HepG2 (cell line): ENCODE data around the gene C19orf85. TPM values are rescaled to one million over a fixed set of nuclear protein-coding genes. Genes with fewer than 3 reads are reported as not detected.
"Not testable (repeated sequence)": the region's sequence is repeated elsewhere in the genome, so short reads cannot be mapped to it uniquely, and the experiment has no call there.

Experiments used
- ATAC-seq: fragments of 200-7000 bp; cut with Tn5 transposase; 3 replicates; pipeline ENCODE4 v1.9.1; 2020; ENCODE audit warnings: mild to moderate bottlenecking, moderate library complexity
- BruUV-seq: library from RNA; stranded (reverse); fragments of 400-500 nt; replicated peaks from 2 replicates; lab custom pipeline; 2021; lab: Mats Ljungman, UMichigan
- CTCF ChIA-PET: fragments of 300-600 bp; formaldehyde crosslinking; extraction: SDS; loops from one replicate; lab custom pipeline; 2021; ENCODE audit warnings: low total read pairs, inconsistent platforms, low intra/inter-chr PET ratio; lab: Yijun Ruan, JAX
- POLR2A ChIA-PET: fragments of 350-600 bp; sonication (Branson Sonifier 250); formaldehyde crosslinking; loops from one replicate; lab custom pipeline; 2020; ENCODE audit warnings: antibody characterized with exemption, inconsistent platforms; lab: Yijun Ruan, JAX
- DNase-seq: peaks from one replicate; pipeline ENCODE4 v3.0.0-alpha.2; 2015; ENCODE audit warnings: low spot score
- FAIRE-seq: peaks from 3 replicates; lab custom pipeline; 2011; peaks lifted over from hg19 to GRCh38; lab: Jason Lieb, UNC
- H2AFZ ChIP-seq: one replicate; pipeline ENCODE4 v1.6.1; 2011; ENCODE audit warnings: low read length, inconsistent platforms
- H3K27ac ChIP-seq: fragments of 300-600 bp; 3 replicates; pipeline ENCODE4 v1.8.0; 2011; ENCODE audit warnings: mixed run types, mild to moderate bottlenecking, mixed read lengths, low read length, inconsistent platforms; ENCODE audit not compliant: insufficient read depth; ENCODE audit errors: extremely low read length
- H3K27me3 ChIP-seq, 2 experiments: fragments of 200-600 bp in 1 of 2; 2 replicates in 1 of 2; 3 replicates in 1 of 2; pipeline versions ENCODE4 v1.6.0 to v1.8.0; 2011; ENCODE audit warnings: low read length in 2 of 2, mild to moderate bottlenecking in 2 of 2, moderate library complexity in 2 of 2, inconsistent platforms in 1 of 2; ENCODE audit not compliant: insufficient read depth in 2 of 2, control insufficient read depth in 1 of 2
- H3K36me3 ChIP-seq, 2 experiments: fragments of 200-600 bp in 1 of 2; replicated peaks in 1 of 2; 2 replicates in 1 of 2; 3 replicates in 1 of 2; pipeline versions ENCODE4 v1.5.1 to v1.8.0; 2011; ENCODE audit warnings: low read length in 2 of 2, inconsistent platforms in 1 of 2; ENCODE audit not compliant: insufficient read depth in 2 of 2, control insufficient read depth in 1 of 2
- H3K4me1 ChIP-seq: 2 replicates; pipeline ENCODE4 v1.5.1; 2012; ENCODE audit warnings: low read length, inconsistent platforms; ENCODE audit not compliant: insufficient read depth
- H3K4me2 ChIP-seq: 2 replicates; pipeline ENCODE4 v1.6.0; 2011; ENCODE audit warnings: low read depth, low read length, inconsistent platforms
- H3K4me3 ChIP-seq, 3 experiments: fragments of 200-600 bp in 1 of 3; sonication (generic), shearing (Covaris generic) in 1 of 3; replicated peaks in 1 of 3; 2 replicates each; pipeline ENCODE4 v1.5.1; 2011 to 2016; ENCODE audit warnings: low read length in 3 of 3, inconsistent platforms in 2 of 3, low read depth in 2 of 3, mild to moderate bottlenecking in 2 of 3, control low read depth in 1 of 3, mixed read lengths in 1 of 3; ENCODE audit not compliant: insufficient read depth in 1 of 3
- H3K79me2 ChIP-seq: one replicate; pipeline ENCODE4 v1.6.1; 2011; ENCODE audit warnings: low read length, inconsistent platforms; ENCODE audit not compliant: insufficient read depth
- H3K9ac ChIP-seq: 2 replicates; pipeline ENCODE4 v1.6.0; 2011; ENCODE audit warnings: mild to moderate bottlenecking, low read depth, low read length, inconsistent platforms; ENCODE audit not compliant: insufficient read depth
- H3K9me3 ChIP-seq: 2 replicates; pipeline ENCODE4 v1.5.1; 2012; ENCODE audit warnings: mild to moderate bottlenecking, low read length
- H4K20me1 ChIP-seq: 2 replicates; pipeline ENCODE4 v1.6.0; 2011; ENCODE audit warnings: inconsistent platforms, mild to moderate bottlenecking, low read length, moderate library complexity; ENCODE audit not compliant: insufficient read depth
- FOXK2 ChIP-seq: fragments of 450-650 bp; IDR thresholded peaks from 2 replicates; pipeline ENCODE4 v1.6.1; 2016
- HHEX ChIP-seq: IDR thresholded peaks from 2 replicates; pipeline ENCODE4 v1.6.1; 2016; ENCODE audit warnings: control low read depth
- MATR3 ChIP-seq: sonication (generic); formaldehyde crosslinking; IDR thresholded peaks from 2 replicates; pipeline ENCODE4 v1.4.0; 2020; ENCODE audit warnings: missing genetic modification reagents
- MBNL3 ChIP-seq: fragments of 250-450 bp; sonication (Bioruptor Pico); conservative IDR thresholded peaks from 2 replicates; pipeline ENCODE4 v1.8.0; 2022; ENCODE audit warnings: mild to moderate bottlenecking, inconsistent platforms
- NCOA1 ChIP-seq: sonication (generic); formaldehyde crosslinking; IDR thresholded peaks from 2 replicates; pipeline ENCODE4 v1.9.0; 2021; ENCODE audit warnings: missing genetic modification reagents
- NFIC ChIP-seq: IDR thresholded peaks from 2 replicates; pipeline ENCODE4 v1.6.1; 2012; ENCODE audit warnings: mild to moderate bottlenecking, low read length, inconsistent platforms
- ZNF263 ChIP-seq: sonication (generic); formaldehyde crosslinking; IDR thresholded peaks from 2 replicates; pipeline ENCODE4 v1.4.0; 2020; ENCODE audit warnings: missing genetic modification reagents
- ZNF44 ChIP-seq: sonication (generic); formaldehyde crosslinking; IDR thresholded peaks from 2 replicates; pipeline ENCODE4 v1.5.1; 2020; ENCODE audit warnings: mild to moderate bottlenecking, missing genetic modification reagents
- ZNF569 ChIP-seq: sonication (generic); formaldehyde crosslinking; IDR thresholded peaks from 2 replicates; pipeline ENCODE4 v1.5.0; 2020; ENCODE audit warnings: mild to moderate bottlenecking, missing genetic modification reagents, moderate library complexity, borderline replicate concordance
- ZNF878 ChIP-seq: sonication (generic); formaldehyde crosslinking; IDR thresholded peaks from 2 replicates; pipeline ENCODE4 v1.8.1; 2023; ENCODE audit warnings: mild to moderate bottlenecking, missing genetic modification reagents, moderate library complexity
- WGBS: methylation state at CpG from one replicate; pipeline ENCODE4 v1.1.6; 2017; ENCODE audit warnings: low lambda C conversion rate; 5-methylcytosine and 5-hydroxymethylcytosine counted together
- in situ Hi-C: cut with HindIII; loops from 2 replicates; pipeline ENCODE4 v1.10.0; 2017; ENCODE audit warnings: low pct_unique_long_range_greater_than_20kb; ENCODE audit not compliant: extremely low pct_ligation_motif_present
- intact Hi-C: fragments of 100-400 bp; cut with micrococcal nuclease; formaldehyde crosslinking; loops from one replicate; pipeline ENCODE4 v1.10.0; 2022; ENCODE audit not compliant: unreplicated experiment
- polyA plus RNA-seq, 8 experiments: library from polyadenylated mRNA; depleted of rRNA in 3 of 8; stranded (reverse) in 7 of 8; unstranded in 1 of 8; fragments of >200 nt; fragmentation: Illumina TruSeq in 4 of 8; extraction: Trizol in 4 of 8; gene quantifications; 2 replicates each; pipeline versions ENCODE4 v1.2.1 to v1.2.3, GENCODE V29; 2011 to 2016; ENCODE audit warnings: low read depth in 4 of 8, missing spikeins in 1 of 8, mixed read lengths in 1 of 8; ENCODE audit not compliant: insufficient read depth in 1 of 8
- total RNA-seq, 5 experiments: library from RNA; depleted of rRNA; stranded (reverse); fragments of >200 nt; fragmentation: Illumina TruSeq; extraction: Trizol; gene quantifications; 2 replicates each; pipeline ENCODE4 v1.2.3, GENCODE V29; 2016; ENCODE audit warnings: low read depth in 1 of 5
- TF ChIP-seq, protein P1 (sequence below): sonication (generic); formaldehyde crosslinking; IDR thresholded peaks from 2 replicates; pipeline ENCODE4 v1.4.0; 2020; ENCODE audit warnings: missing genetic modification reagents, borderline replicate concordance

Gene C19orf85
- total and polyA plus RNA-seq, 2 of the 13 experiments (the other 11 are each of a cell fraction or from before 2014, with no cell fraction given), result not detected

DNA sequence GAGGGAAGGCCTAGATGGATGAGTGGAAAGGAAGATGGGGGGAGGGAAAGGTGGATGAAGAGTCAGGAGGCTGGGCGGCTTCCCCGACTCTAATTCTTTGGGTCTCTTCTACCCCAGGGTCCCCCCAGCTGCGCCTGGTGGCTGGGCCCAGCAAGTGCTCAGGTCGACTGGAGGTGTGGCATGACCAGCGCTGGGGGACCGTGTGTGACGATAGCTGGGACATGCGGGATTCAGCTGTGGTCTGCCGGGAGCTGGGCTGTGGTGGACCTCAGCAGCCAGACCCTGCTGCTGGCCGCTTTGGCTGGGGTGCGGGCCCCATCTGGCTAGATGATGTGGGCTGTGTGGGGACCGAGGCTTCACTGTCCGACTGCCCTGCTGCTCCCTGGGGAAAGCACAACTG, 33.2 kb upstream of the C19orf85 start:
- no peak overlapping the region for H3K4me3 ChIP-seq
- H3K4me1 ChIP-seq, result no peaks in the 10 kb centered on the region
- no peak for TF ChIP-seq NFIC
- no peak for TF ChIP-seq MATR3 (CRISPR knock-in tag)
- no peak for TF ChIP-seq MBNL3 (CRISPR knock-in tag)
- TF ChIP-seq, protein P1, sequence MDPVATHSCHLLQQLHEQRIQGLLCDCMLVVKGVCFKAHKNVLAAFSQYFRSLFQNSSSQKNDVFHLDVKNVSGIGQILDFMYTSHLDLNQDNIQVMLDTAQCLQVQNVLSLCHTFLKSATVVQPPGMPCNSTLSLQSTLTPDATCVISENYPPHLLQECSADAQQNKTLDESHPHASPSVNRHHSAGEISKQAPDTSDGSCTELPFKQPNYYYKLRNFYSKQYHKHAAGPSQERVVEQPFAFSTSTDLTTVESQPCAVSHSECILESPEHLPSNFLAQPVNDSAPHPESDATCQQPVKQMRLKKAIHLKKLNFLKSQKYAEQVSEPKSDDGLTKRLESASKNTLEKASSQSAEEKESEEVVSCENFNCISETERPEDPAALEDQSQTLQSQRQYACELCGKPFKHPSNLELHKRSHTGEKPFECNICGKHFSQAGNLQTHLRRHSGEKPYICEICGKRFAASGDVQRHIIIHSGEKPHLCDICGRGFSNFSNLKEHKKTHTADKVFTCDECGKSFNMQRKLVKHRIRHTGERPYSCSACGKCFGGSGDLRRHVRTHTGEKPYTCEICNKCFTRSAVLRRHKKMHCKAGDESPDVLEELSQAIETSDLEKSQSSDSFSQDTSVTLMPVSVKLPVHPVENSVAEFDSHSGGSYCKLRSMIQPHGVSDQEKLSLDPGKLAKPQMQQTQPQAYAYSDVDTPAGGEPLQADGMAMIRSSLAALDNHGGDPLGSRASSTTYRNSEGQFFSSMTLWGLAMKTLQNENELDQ (CRISPR knock-in tag), result no peak
- no peak for TF ChIP-seq ZNF263 (CRISPR knock-in tag)
- no peak for TF ChIP-seq NCOA1 (CRISPR knock-in tag)
- TF ChIP-seq ZNF44 (CRISPR knock-in tag), result no peak
- no peak for TF ChIP-seq ZNF569 (CRISPR knock-in tag)
- no peak for TF ChIP-seq FOXK2
- TF ChIP-seq HHEX (CRISPR knock-in tag), result no peak
- no peak for TF ChIP-seq ZNF878 (CRISPR knock-in tag)
- TF ChIP-seq, all 625 proteins: peak for 0
- 25% methylated on average over 7 of the region's 13 CpGs for WGBS
- Histone ChIP-seq H3K27ac (no peak overlapping the region), H3K9me3 (no peaks in the 10 kb centered on the region), H3K27me3 (peaks cover 11 to 78% of the 10 kb centered on the region in 2 experiments), H3K79me2 (no peaks in the 10 kb centered on the region), H3K9ac (no peak overlapping the region), H3K36me3 (no peaks in the 10 kb centered on the region), H4K20me1 (no peaks in the 10 kb centered on the region), H3K4me2 (no peak overlapping the region), H2AFZ (no peak overlapping the region)
- DNase-seq (no peak), FAIRE-seq (no peak), ATAC-seq (no peak)
- intact Hi-C loops (no loop called here), in situ Hi-C loops (no loop called here)
- BruUV-seq, result no TSS peak
- CTCF ChIA-PET, result no interaction called here
- POLR2A ChIA-PET, result no interaction called here

DNA sequence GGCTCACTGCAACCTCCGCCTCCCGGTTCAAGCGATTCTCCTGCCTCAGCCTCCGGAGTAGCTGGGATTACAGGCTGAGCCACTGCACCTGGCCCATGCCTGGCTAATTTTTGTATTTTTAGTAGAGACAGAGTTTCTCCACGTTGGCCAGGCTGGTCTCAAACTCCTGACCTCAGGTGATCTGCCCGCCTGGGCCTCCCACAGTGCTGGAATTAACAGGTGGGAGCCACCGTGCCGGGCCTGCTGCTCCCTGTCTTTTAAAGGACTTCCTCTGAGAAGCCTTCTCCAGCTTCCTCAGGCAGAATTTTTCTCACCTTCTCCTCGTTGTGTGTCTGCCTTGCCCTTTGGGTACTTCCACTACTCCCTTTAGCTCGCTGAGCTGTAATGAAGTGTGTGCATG, 32.3 kb upstream of the C19orf85 start:
- BruUV-seq, POLR2A ChIA-PET, intact Hi-C loops: not testable (repeated sequence)

More for the DNA sequence above, 32.3 kb upstream of the C19orf85 start:
- H3K27ac ChIP-seq, H3K79me2 ChIP-seq, in situ Hi-C loops, H2AFZ ChIP-seq, H3K9ac ChIP-seq, FAIRE-seq, H3K4me1 ChIP-seq, H3K4me2 ChIP-seq, ATAC-seq, H3K4me3 ChIP-seq, H3K36me3 ChIP-seq, H3K9me3 ChIP-seq, CTCF ChIA-PET, H4K20me1 ChIP-seq, DNase-seq: not testable (repeated sequence)
- H3K27me3 ChIP-seq, result peaks cover 14 to 85% of the 10 kb centered on the region in 2 experiments
- WGBS, result 47% methylated on average over 10 of the region's 10 CpGs
